Measurements from ENCODE around the gene FXYD4. TPM values are rescaled to one million over a fixed set of nuclear protein-coding genes. Genes with fewer than 3 reads are reported as not detected.

Gene FXYD4
- total RNA-seq, 2 experiments from 2014 or later, result 0.37 TPM; not detected in 1

GRCh38 chr10:43369921-43370320, 1.5 kb upstream of the FXYD4 start:
- Mint-ChIP-seq H3K4me1 (peaks cover 14% of the 10 kb centered on the region), H3K36me3 (no peaks in the 10 kb centered on the region), H3K27ac (no peak overlapping the region), H3K4me3 (no peak overlapping the region), H3K27me3 (no peaks in the 10 kb centered on the region), H3K9me3 (ENCODE audit: low read depth) (no peaks in the 10 kb centered on the region)
- CTCF ChIA-PET, result no interaction called here
- no peak for ATAC-seq
- no peak for DNase-seq

- CTCF ChIA-PET, result no interaction called here
- no peaks in the 10 kb centered on the region for H3K27me3 Mint-ChIP-seq
- no peak overlapping the region for H3K4me3 Mint-ChIP-seq
- peaks cover 14% of the 10 kb centered on the region for H3K4me1 Mint-ChIP-seq
- no peaks in the 10 kb centered on the region for H3K9me3 Mint-ChIP-seq (ENCODE audit: low read depth)
- no peak overlapping the region for H3K27ac Mint-ChIP-seq
- ATAC-seq (no peak), DNase-seq (no peak)
- H3K36me3 Mint-ChIP-seq, result no peaks in the 10 kb centered on the region
Observed at GRCh38 chr10:43370671-43371215, 693 bp upstream of the FXYD4 start.

GRCh38 chr10:43372765-43373361, 1.4 kb downstream of the FXYD4 start:
- H3K9me3 Mint-ChIP-seq (ENCODE audit: low read depth), result no peaks in the 10 kb centered on the region
- H3K36me3 Mint-ChIP-seq, result no peaks in the 10 kb centered on the region
- H3K27me3 Mint-ChIP-seq, result no peaks in the 10 kb centered on the region
- ATAC-seq, result no peak
- peaks cover 14% of the 10 kb centered on the region for H3K4me1 Mint-ChIP-seq
- H3K27ac Mint-ChIP-seq, result no peak overlapping the region
- DNase-seq, result no peak
- CTCF ChIA-PET, result interaction anchor here (1.2 to 1.3 kb wide), 2 partner anchors 20 to 171 kb away, joined by 3 to 5 read pairs; no protein-coding TSS in a partner anchor
- H3K4me3 Mint-ChIP-seq, result no peak overlapping the region

GRCh38 chr10:43373461-43373860, 2.0 kb downstream of the FXYD4 start:
- H3K4me1 Mint-ChIP-seq, result peaks cover 14% of the 10 kb centered on the region
- H3K36me3 Mint-ChIP-seq, result no peaks in the 10 kb centered on the region
- no peak overlapping the region for H3K27ac Mint-ChIP-seq
- no peak for DNase-seq
- no peak overlapping the region for H3K4me3 Mint-ChIP-seq
- no peaks in the 10 kb centered on the region for H3K27me3 Mint-ChIP-seq
- ATAC-seq, result no peak
- CTCF ChIA-PET, result interaction anchor here (1.2 to 1.7 kb wide), 3 partner anchors 20 to 171 kb away, joined by 3 to 5 read pairs (median 3); no protein-coding TSS in a partner anchor
- H3K9me3 Mint-ChIP-seq (ENCODE audit: low read depth), result no peaks in the 10 kb centered on the region

GRCh38 chr10:43374194-43374593, 2.8 kb downstream of the FXYD4 start:
- CTCF ChIA-PET, result interaction anchor here (1.4 to 1.7 kb wide), 2 partner anchors 26 to 169 kb away, joined by 3 to 5 read pairs; no protein-coding TSS in a partner anchor
- ATAC-seq (peak; percentile 45), DNase-seq (no peak)
- Mint-ChIP-seq H3K27ac (no peak overlapping the region), H3K36me3 (no peaks in the 10 kb centered on the region), H3K9me3 (ENCODE audit: low read depth) (no peaks in the 10 kb centered on the region), H3K27me3 (no peaks in the 10 kb centered on the region), H3K4me3 (no peak overlapping the region), H3K4me1 (peaks cover 14% of the 10 kb centered on the region)

- no peak overlapping the region for H3K4me3 Mint-ChIP-seq
- peaks cover 14% of the 10 kb centered on the region for H3K4me1 Mint-ChIP-seq
- no peaks in the 10 kb centered on the region for H3K27me3 Mint-ChIP-seq
- H3K9me3 Mint-ChIP-seq (ENCODE audit: low read depth), result no peaks in the 10 kb centered on the region
- CTCF ChIA-PET, result interaction anchor here (0.7 to 1.4 kb wide), 3 partner anchors 59 to 438 kb away, joined by 4 to 5 read pairs (median 4); no protein-coding TSS in a partner anchor
- H3K36me3 Mint-ChIP-seq, result no peaks in the 10 kb centered on the region
- H3K27ac Mint-ChIP-seq, result no peak overlapping the region
- DNase-seq, result no peak
- ATAC-seq, result no peak
Observed at GRCh38 chr10:43375401-43376020, 4.1 kb downstream of the FXYD4 start.

- H3K9me3 Mint-ChIP-seq (ENCODE audit: low read depth), result no peaks in the 10 kb centered on the region
- H3K36me3 Mint-ChIP-seq, result no peaks in the 10 kb centered on the region
- peaks cover 17% of the 10 kb centered on the region for H3K4me1 Mint-ChIP-seq
- no peak overlapping the region for H3K27ac Mint-ChIP-seq
- ATAC-seq (no peak), DNase-seq (no peak)
- CTCF ChIA-PET, result no interaction called here
- H3K27me3 Mint-ChIP-seq, result no peaks in the 10 kb centered on the region
- no peak overlapping the region for H3K4me3 Mint-ChIP-seq
Observed at GRCh38 chr10:43376046-43376635, 4.7 kb downstream of the FXYD4 start.

- H3K27me3 Mint-ChIP-seq, result no peaks in the 10 kb centered on the region
- H3K36me3 Mint-ChIP-seq, result no peaks in the 10 kb centered on the region
- DNase-seq, result no peak
- CTCF ChIA-PET, result no interaction called here
- ATAC-seq, result no peak
- H3K27ac Mint-ChIP-seq, result no peak overlapping the region
- H3K4me1 Mint-ChIP-seq, result peaks cover 17% of the 10 kb centered on the region
- H3K4me3 Mint-ChIP-seq, result no peak overlapping the region
- no peaks in the 10 kb centered on the region for H3K9me3 Mint-ChIP-seq (ENCODE audit: low read depth)
Observed at GRCh38 chr10:43376828-43377423, 5.5 kb downstream of the FXYD4 start.

GRCh38 chr10:43377424-43377883, 6.0 kb downstream of the FXYD4 start:
- no peak for ATAC-seq
- Mint-ChIP-seq H3K27ac (no peak overlapping the region), H3K27me3 (no peaks in the 10 kb centered on the region), H3K36me3 (no peaks in the 10 kb centered on the region), H3K4me3 (no peak overlapping the region), H3K4me1 (peaks cover 17% of the 10 kb centered on the region), H3K9me3 (ENCODE audit: low read depth) (no peaks in the 10 kb centered on the region)
- DNase-seq, result no peak
- CTCF ChIA-PET, result no interaction called here

GRCh38 chr10:43380610-43381222, 9.3 kb downstream of the FXYD4 start:
- Mint-ChIP-seq H3K4me3 (no peak overlapping the region), H3K27me3 (no peaks in the 10 kb centered on the region), H3K27ac (no peak overlapping the region), H3K9me3 (ENCODE audit: low read depth) (no peaks in the 10 kb centered on the region), H3K4me1 (peaks cover 4% of the 10 kb centered on the region), H3K36me3 (peaks cover 7% of the 10 kb centered on the region)
- peak; percentile 45 for ATAC-seq
- CTCF ChIA-PET, result interaction anchor here (1.0 to 1.9 kb wide), 4 partner anchors 19 to 179 kb away, joined by 3 to 5 read pairs (median 3); no protein-coding TSS in a partner anchor
- DNase-seq, result no peak

- no peaks in the 10 kb centered on the region for H3K9me3 Mint-ChIP-seq (ENCODE audit: low read depth)
- peaks cover 30% of the 10 kb centered on the region for H3K36me3 Mint-ChIP-seq
- H3K27me3 Mint-ChIP-seq, result no peaks in the 10 kb centered on the region
- CTCF ChIA-PET, result interaction anchor here (2.3 kb wide), 1 partner anchor 10 kb away, joined by 10 read pairs; no protein-coding TSS in a partner anchor
- ATAC-seq, result no peak
- H3K4me3 Mint-ChIP-seq, result no peak overlapping the region
- no peak overlapping the region for H3K27ac Mint-ChIP-seq
- H3K4me1 Mint-ChIP-seq, result peaks cover 20% of the 10 kb centered on the region
- no peak for DNase-seq
Observed at GRCh38 chr10:43383204-43383971, 12.0 kb downstream of the FXYD4 start.
